GM12801 (cell line): Measurements from ENCODE around the gene SPATA17.

Source experiments
- TF ChIP-seq, protein P1 (sequence below): IDR thresholded peaks from one replicate; pipeline ENCODE4 v1.5.1; 2011; ENCODE audit warnings: control low read depth; ENCODE audit not compliant: insufficient read length; ENCODE audit errors: extremely low read depth

The SPATA17 gene

GRCh38 chr1:217919683-217920388 lies 288.7 kb downstream of the SPATA17 start:
- TF ChIP-seq, protein P1, sequence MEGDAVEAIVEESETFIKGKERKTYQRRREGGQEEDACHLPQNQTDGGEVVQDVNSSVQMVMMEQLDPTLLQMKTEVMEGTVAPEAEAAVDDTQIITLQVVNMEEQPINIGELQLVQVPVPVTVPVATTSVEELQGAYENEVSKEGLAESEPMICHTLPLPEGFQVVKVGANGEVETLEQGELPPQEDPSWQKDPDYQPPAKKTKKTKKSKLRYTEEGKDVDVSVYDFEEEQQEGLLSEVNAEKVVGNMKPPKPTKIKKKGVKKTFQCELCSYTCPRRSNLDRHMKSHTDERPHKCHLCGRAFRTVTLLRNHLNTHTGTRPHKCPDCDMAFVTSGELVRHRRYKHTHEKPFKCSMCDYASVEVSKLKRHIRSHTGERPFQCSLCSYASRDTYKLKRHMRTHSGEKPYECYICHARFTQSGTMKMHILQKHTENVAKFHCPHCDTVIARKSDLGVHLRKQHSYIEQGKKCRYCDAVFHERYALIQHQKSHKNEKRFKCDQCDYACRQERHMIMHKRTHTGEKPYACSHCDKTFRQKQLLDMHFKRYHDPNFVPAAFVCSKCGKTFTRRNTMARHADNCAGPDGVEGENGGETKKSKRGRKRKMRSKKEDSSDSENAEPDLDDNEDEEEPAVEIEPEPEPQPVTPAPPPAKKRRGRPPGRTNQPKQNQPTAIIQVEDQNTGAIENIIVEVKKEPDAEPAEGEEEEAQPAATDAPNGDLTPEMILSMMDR, result no peak
